ENCODE results near the gene TMEM100. TPM values are rescaled to one million over a fixed set of nuclear protein-coding genes. Genes with fewer than 3 reads are reported as not detected.
"Not testable (repeated sequence)": the region's sequence is repeated elsewhere in the genome, so short reads cannot be mapped to it uniquely, and the experiment has no call there.

TMEM100 gene
- total RNA-seq, 1 donor from 2014 or later: 5.3 TPM

DNA sequence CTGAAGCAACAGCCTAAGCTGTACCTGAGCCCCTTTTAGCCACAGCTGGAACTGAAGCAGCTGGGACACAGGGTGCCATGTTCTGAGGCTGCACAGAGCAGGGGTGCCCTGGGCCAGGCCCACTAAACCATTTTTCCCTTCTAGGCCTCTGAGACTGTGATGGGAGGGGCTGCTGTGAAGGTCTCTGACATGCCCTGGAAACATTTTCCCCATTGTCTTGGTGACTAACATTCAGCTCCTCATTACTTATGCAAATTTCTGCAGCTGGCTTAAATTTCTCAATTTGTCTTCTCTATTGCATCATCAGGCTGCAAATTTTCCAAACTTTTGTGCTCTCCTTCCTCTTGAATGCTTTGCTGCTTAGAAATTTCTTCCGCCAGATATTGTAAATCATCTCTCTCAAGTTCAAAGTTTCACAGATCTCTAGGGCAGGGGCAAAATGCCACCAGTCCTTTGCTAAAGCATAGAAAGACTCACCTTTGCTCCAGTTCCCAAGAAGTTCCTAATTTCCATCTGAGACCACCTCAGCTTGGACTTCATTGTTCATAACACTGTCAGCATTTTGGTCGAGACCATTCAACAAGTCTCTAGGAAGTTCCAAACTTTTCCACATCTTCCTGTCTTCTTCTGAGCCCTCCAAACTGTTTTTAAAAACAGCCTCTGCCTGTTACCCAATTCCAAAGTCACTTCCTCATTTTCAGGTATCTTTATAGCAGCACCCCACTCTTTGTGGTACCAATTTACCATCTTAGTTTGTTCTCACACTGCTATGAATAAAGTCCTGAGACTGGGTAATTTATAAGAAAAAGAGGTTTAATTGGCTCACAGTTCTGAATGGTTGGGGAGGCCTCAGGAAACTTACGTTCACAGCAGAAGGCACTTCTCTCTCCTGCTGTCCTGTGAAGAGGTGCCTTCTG is 49.8 kb downstream of the TMEM100 start:
- no peak for TF ChIP-seq CTCF (IDR thresholded peaks at IDR 0.05)
- no peak for DNase-seq (ENCODE audit: low spot score)
- no peaks in the 10 kb centered on the region for H3K36me3 Mint-ChIP-seq (ENCODE audit: low read depth)
- peaks cover 6% of the 10 kb centered on the region for H3K4me1 Mint-ChIP-seq (ENCODE audit: low read depth)
- no peaks in the 10 kb centered on the region for H3K9me3 Mint-ChIP-seq (ENCODE audit: low read depth)
- H3K4me3 Mint-ChIP-seq (ENCODE audit: unreplicated experiment): no peak overlapping the region
- H3K27me3 Mint-ChIP-seq (ENCODE audit: low read depth): peaks cover 11% of the 10 kb centered on the region
- no peak overlapping the region for H3K27ac Mint-ChIP-seq (ENCODE audit: unreplicated experiment)

DNA sequence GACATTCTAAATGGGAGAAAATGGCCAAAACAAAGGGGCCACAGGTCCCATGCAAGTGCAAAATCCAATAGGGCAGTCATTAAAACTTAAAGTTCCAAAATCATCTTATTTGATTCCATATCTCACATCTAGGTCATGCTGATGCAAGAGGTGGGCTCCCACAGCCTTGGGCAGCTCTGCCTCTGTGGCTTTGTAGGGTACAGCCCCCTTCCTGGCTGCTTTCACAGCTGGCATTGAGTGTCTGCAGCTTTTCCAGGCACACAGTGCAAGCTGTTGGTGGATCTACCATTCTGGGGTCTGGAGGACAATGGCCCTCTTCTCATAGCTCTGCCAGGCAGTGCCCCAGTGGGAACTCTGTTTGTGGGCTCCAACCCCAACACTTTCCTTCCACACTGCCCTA is 50.7 kb downstream of the TMEM100 start:
- H3K4me1 Mint-ChIP-seq (ENCODE audit: low read depth): not testable (repeated sequence)

More for the DNA sequence above, 50.7 kb downstream of the TMEM100 start:
- H3K27ac Mint-ChIP-seq (ENCODE audit: unreplicated experiment); H3K9me3 Mint-ChIP-seq (ENCODE audit: low read depth); DNase-seq (ENCODE audit: low spot score); H3K36me3 Mint-ChIP-seq (ENCODE audit: low read depth); H3K4me3 Mint-ChIP-seq (ENCODE audit: unreplicated experiment): not testable (repeated sequence)
- peaks cover 11% of the 10 kb centered on the region for H3K27me3 Mint-ChIP-seq (ENCODE audit: low read depth)

Other genes with a start within 250 kb of the TMEM100 start
- gene SMIM36, start 211.4 kb downstream of the TMEM100 start, total RNA-seq: not detected in 3 replicates
- 6.6 to 8.8 TPM (median 8.2 TPM) in 3 replicates for gene PCTP, start 28.2 kb upstream of the TMEM100 start, total RNA-seq